CD4-positive, alpha-beta T cell (primary cell): ENCODE measurements around the gene CLK3. TPM values are rescaled to one million over a fixed set of nuclear protein-coding genes. Genes with fewer than 3 reads are reported as not detected.

Source experiments
- ATAC-seq: fragments of 200-7000 bp; cut with Tn5 transposase; one replicate; pipeline ENCODE4 v1.10.0; 2022; ENCODE audit warnings: mild to moderate bottlenecking; ENCODE audit not compliant: poor library complexity
- CTCF ChIA-PET: fragments of 350-600 bp; sonication (Branson Sonifier 250); formaldehyde crosslinking; loops from one replicate; lab custom pipeline; 2021; ENCODE audit warnings: antibody characterized with exemption, inconsistent platforms; lab: Charles Lee
- POLR2A ChIA-PET: fragments of 350-600 bp; sonication (Branson Sonifier 250); formaldehyde crosslinking; loops from one replicate; lab custom pipeline; 2021; ENCODE audit warnings: antibody characterized with exemption, inconsistent platforms; lab: Charles Lee
- DNase-seq, 14 experiments: peaks; one replicate each; pipeline ENCODE4 v3.0.0-alpha.2; 2013 to 2020; ENCODE audit warnings: mixed read lengths in 2 of 14
- H3K27ac ChIP-seq, 2 donors: one replicate each; pipeline versions ENCODE4 v1.5.1 to v1.7.0; 2013; ENCODE audit warnings: low read length in 2 of 2, low read depth in 1 of 2, mild to moderate bottlenecking in 1 of 2
- H3K27me3 ChIP-seq, 2 experiments: 1 replicate in 1 of 2; 2 replicates in 1 of 2; pipeline versions ENCODE4 v1.6.1 to v1.7.0; 2013; ENCODE audit warnings: low read length in 2 of 2, control low read depth in 1 of 2, mild to moderate bottlenecking in 1 of 2, moderate library complexity in 1 of 2; ENCODE audit not compliant: insufficient read depth in 2 of 2, control insufficient read depth in 1 of 2
- H3K36me3 ChIP-seq: one replicate; pipeline ENCODE4 v1.6.1; 2013; ENCODE audit warnings: low read length, control low read depth; ENCODE audit not compliant: insufficient read depth
- H3K4me1 ChIP-seq: one replicate; pipeline ENCODE4 v1.6.1; 2013; ENCODE audit warnings: low read length, control low read depth; ENCODE audit not compliant: insufficient read depth
- H3K4me3 ChIP-seq: one replicate; pipeline ENCODE4 v1.5.1; 2013; ENCODE audit warnings: mild to moderate bottlenecking, low read length, moderate library complexity
- H3K9me3 ChIP-seq, 2 experiments: 1 replicate in 1 of 2; 2 replicates in 1 of 2; pipeline versions ENCODE4 v1.6.1 to v1.7.0; 2013; ENCODE audit warnings: low read length in 2 of 2, mild to moderate bottlenecking in 2 of 2, control low read depth in 1 of 2, moderate library complexity in 1 of 2; ENCODE audit not compliant: control insufficient read depth in 1 of 2, insufficient read depth in 1 of 2
- H3K27ac Mint-ChIP-seq: one replicate; pipeline ENCODE4 v1.8.0; 2020; ENCODE audit warnings: mixed read lengths
- H3K27me3 Mint-ChIP-seq: one replicate; pipeline ENCODE4 v1.8.0; 2021; ENCODE audit warnings: mixed read lengths
- H3K36me3 Mint-ChIP-seq: one replicate; pipeline ENCODE4 v1.8.0; 2021; ENCODE audit warnings: low read depth, mixed read lengths
- H3K4me1 Mint-ChIP-seq: one replicate; pipeline ENCODE4 v1.8.0; 2021; ENCODE audit warnings: low read depth, mixed read lengths
- H3K4me3 Mint-ChIP-seq: one replicate; pipeline ENCODE4 v1.8.0; 2020; ENCODE audit warnings: mild to moderate bottlenecking, mixed read lengths
- H3K9me3 Mint-ChIP-seq: one replicate; pipeline ENCODE4 v1.8.0; 2020; ENCODE audit warnings: mixed read lengths
- intact Hi-C, 2 experiments: fragments of 100-400 bp; cut with DNase I in 1 of 2; cut with micrococcal nuclease in 1 of 2; formaldehyde crosslinking; loops; one replicate each; pipeline versions ENCODE4 v1.15.1 to v1.9.0; 2023 to 2025; cut with DNase I, micrococcal nuclease
- total RNA-seq, 174 experiments: library from RNA in 2 of 174; stranded (reverse) in 2 of 174; gene quantifications; one replicate each; pipeline ENCODE4 v1.2.3 and lab custom pipeline; 2021 to 2026
- TF ChIP-seq, protein P1 (sequence below): fragments of 200-600 bp; IDR thresholded peaks from one replicate; pipeline ENCODE4 v1.8.0; 2022; ENCODE audit warnings: antibody characterized with exemption, mild to moderate bottlenecking

The CLK3 gene
- total RNA-seq, 2 experiments from 2014 or later, result 275 to 293 TPM

- intact Hi-C loops, result no loop called here
- H3K4me1 ChIP-seq, result peaks cover 1% of the 10 kb centered on the region
- H3K4me1 Mint-ChIP-seq, result no peaks in the 10 kb centered on the region
- H3K9me3 ChIP-seq, result no peaks in the 10 kb centered on the region
- no peak overlapping the region for H3K4me3 Mint-ChIP-seq
- TF ChIP-seq, protein P1, sequence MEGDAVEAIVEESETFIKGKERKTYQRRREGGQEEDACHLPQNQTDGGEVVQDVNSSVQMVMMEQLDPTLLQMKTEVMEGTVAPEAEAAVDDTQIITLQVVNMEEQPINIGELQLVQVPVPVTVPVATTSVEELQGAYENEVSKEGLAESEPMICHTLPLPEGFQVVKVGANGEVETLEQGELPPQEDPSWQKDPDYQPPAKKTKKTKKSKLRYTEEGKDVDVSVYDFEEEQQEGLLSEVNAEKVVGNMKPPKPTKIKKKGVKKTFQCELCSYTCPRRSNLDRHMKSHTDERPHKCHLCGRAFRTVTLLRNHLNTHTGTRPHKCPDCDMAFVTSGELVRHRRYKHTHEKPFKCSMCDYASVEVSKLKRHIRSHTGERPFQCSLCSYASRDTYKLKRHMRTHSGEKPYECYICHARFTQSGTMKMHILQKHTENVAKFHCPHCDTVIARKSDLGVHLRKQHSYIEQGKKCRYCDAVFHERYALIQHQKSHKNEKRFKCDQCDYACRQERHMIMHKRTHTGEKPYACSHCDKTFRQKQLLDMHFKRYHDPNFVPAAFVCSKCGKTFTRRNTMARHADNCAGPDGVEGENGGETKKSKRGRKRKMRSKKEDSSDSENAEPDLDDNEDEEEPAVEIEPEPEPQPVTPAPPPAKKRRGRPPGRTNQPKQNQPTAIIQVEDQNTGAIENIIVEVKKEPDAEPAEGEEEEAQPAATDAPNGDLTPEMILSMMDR, result no peak
- H3K4me3 ChIP-seq, result no peak overlapping the region
- H3K36me3 ChIP-seq, result no peaks in the 10 kb centered on the region
- no peak for DNase-seq
- H3K9me3 Mint-ChIP-seq, result no peaks in the 10 kb centered on the region
- H3K27me3 Mint-ChIP-seq, result no peaks in the 10 kb centered on the region
- H3K27ac ChIP-seq, result no peak overlapping the region
- no peak for ATAC-seq
- H3K27ac Mint-ChIP-seq, result no peak overlapping the region
- POLR2A ChIA-PET, result no interaction called here
- H3K36me3 Mint-ChIP-seq, result no peaks in the 10 kb centered on the region
- CTCF ChIA-PET, result no interaction called here
- no peaks in the 10 kb centered on the region for H3K27me3 ChIP-seq
Measured at GRCh38 chr15:74608786-74609185, 6.8 kb upstream of the CLK3 start.

DNA sequence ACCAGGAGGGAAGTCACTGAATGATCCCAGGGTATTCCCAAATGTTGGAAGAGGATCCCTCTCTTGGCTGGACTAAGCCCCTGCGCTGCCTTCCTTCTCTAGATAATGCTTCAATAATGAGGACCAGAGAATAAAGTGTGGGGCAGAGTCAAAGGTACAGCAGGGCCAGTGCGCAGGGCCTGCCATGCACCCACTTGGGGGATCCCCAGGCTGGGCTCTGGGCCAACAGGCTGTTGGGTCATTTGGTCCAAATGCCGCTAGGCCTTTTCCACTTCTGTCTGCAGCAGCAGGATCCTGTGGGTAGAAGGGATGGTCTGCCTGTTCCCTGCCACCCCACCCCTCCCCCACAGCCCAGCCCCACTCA is 5.7 kb upstream of the CLK3 start:
- Histone ChIP-seq H3K4me3 (no peak overlapping the region), H3K27ac (no peak overlapping the region), H3K36me3 (no peaks in the 10 kb centered on the region), H3K27me3 (no peaks in the 10 kb centered on the region), H3K4me1 (peaks cover 11% of the 10 kb centered on the region), H3K9me3 (no peaks in the 10 kb centered on the region)
- intact Hi-C loops, result loop anchor here (5.0 to 10.0 kb wide), 6 partner anchors 68 to 1035 kb away; partner anchors contain the start of genes PML (in 2 of the 2), STOML1 (in 2 of the 2), ARID3B (in 1 of the 2) and IMP3 (in 1 of the 2)
- ATAC-seq, result no peak
- Mint-ChIP-seq H3K36me3 (peaks cover 3% of the 10 kb centered on the region), H3K4me1 (no peaks in the 10 kb centered on the region), H3K27ac (no peak overlapping the region), H3K9me3 (no peaks in the 10 kb centered on the region), H3K27me3 (no peaks in the 10 kb centered on the region), H3K4me3 (no peak overlapping the region)
- TF ChIP-seq, protein P1, result no peak
- DNase-seq, result no peak
- ChIA-PET CTCF (no interaction called here), POLR2A (no interaction called here)

- Mint-ChIP-seq H3K4me3 (no peak overlapping the region), H3K9me3 (no peaks in the 10 kb centered on the region), H3K27ac (no peak overlapping the region), H3K36me3 (peaks cover 7% of the 10 kb centered on the region), H3K4me1 (no peaks in the 10 kb centered on the region), H3K27me3 (no peaks in the 10 kb centered on the region)
- no peak overlapping the region for H3K27ac ChIP-seq
- H3K27me3 ChIP-seq, result no peaks in the 10 kb centered on the region
- POLR2A ChIA-PET, result no interaction called here
- H3K36me3 ChIP-seq, result no peaks in the 10 kb centered on the region
- CTCF ChIA-PET, result no interaction called here
- H3K9me3 ChIP-seq, result no peaks in the 10 kb centered on the region
- peaks cover 14% of the 10 kb centered on the region for H3K4me1 ChIP-seq
- intact Hi-C loops, result loop anchor here (5.0 to 10.0 kb wide), 6 partner anchors 68 to 1034 kb away; partner anchors contain the start of genes PML (in 2 of the 2), STOML1 (in 2 of the 2), ARID3B (in 1 of the 2) and IMP3 (in 1 of the 2)
- H3K4me3 ChIP-seq, result no peak overlapping the region
- DNase-seq (no peak), ATAC-seq (no peak)
- TF ChIP-seq, protein P1, result no peak
Measured at GRCh38 chr15:74610302-74610951, 5.2 kb upstream of the CLK3 start.
